ENCODE results near the gene HIPK2. TPM values are rescaled to one million over a fixed set of nuclear protein-coding genes. Genes with fewer than 3 reads are reported as not detected.

The HIPK2 gene
- 61.5 and 67.3 TPM in 2 replicates for total RNA-seq
- long read RNA-seq, partial matches to known transcripts: 3 of 30 reads
- long read RNA-seq, other reads (novel, unspliced or antisense): 27 of 30 reads

GRCh38 chr7:139777948-139778841 lies at the start of gene HIPK2:
TSS of gene HIPK2 (minus strand) at chr7:139777998. CDS start at chr7:139777623, 375 bp downstream.
- Mint-ChIP-seq H3K9me3 (no peaks in the 10 kb centered on the region), H3K36me3 (ENCODE audit: low read depth) (no peaks in the 10 kb centered on the region), H3K27ac (ENCODE audit: unreplicated experiment) (peak within 1 kb of the TSS; percentile 90), H3K4me3 (peak within 1 kb of the TSS; percentile 95), H3K27me3 (ENCODE audit: low read depth) (peaks cover 6% of the 10 kb centered on the region), H3K4me1 (peaks cover 41% of the 10 kb centered on the region)
- no peak for TF ChIP-seq CTCF (conservative IDR thresholded peaks at IDR 0.05)
- DNase-seq (ENCODE audit: low read depth, low spot score): peak; percentile 69

GRCh38 chr7:139827042-139827441 lies 49.2 kb upstream of the HIPK2 start:
- H3K9me3 Mint-ChIP-seq: no peaks in the 10 kb centered on the region
- no peak overlapping the region for H3K4me3 Mint-ChIP-seq

GRCh38 chr7:139825666-139826290 lies 48.0 kb upstream of the HIPK2 start:
- Mint-ChIP-seq H3K27ac (ENCODE audit: unreplicated experiment) (no peak overlapping the region), H3K4me1 (peaks cover 15% of the 10 kb centered on the region), H3K9me3 (no peaks in the 10 kb centered on the region), H3K4me3 (no peak overlapping the region), H3K27me3 (ENCODE audit: low read depth) (peaks cover 13% of the 10 kb centered on the region), H3K36me3 (ENCODE audit: low read depth) (no peaks in the 10 kb centered on the region)
- TF ChIP-seq CTCF (conservative IDR thresholded peaks at IDR 0.05): no peak
- DNase-seq (ENCODE audit: low read depth, low spot score): no peak

More at GRCh38 chr7:139827042-139827441, 49.2 kb upstream of the HIPK2 start:
- H3K27me3 Mint-ChIP-seq (ENCODE audit: low read depth): peaks cover 13% of the 10 kb centered on the region
- no peak for DNase-seq (ENCODE audit: low read depth, low spot score)
- H3K36me3 Mint-ChIP-seq (ENCODE audit: low read depth): no peaks in the 10 kb centered on the region
- no peak overlapping the region for H3K27ac Mint-ChIP-seq (ENCODE audit: unreplicated experiment)
- peaks cover 18% of the 10 kb centered on the region for H3K4me1 Mint-ChIP-seq
- no peak for TF ChIP-seq CTCF (conservative IDR thresholded peaks at IDR 0.05)

GRCh38 chr7:139823959-139824521 lies 46.2 kb upstream of the HIPK2 start:
- Mint-ChIP-seq H3K36me3 (ENCODE audit: low read depth) (no peaks in the 10 kb centered on the region), H3K9me3 (no peaks in the 10 kb centered on the region), H3K27ac (ENCODE audit: unreplicated experiment) (no peak overlapping the region), H3K27me3 (ENCODE audit: low read depth) (peaks cover 13% of the 10 kb centered on the region), H3K4me3 (no peak overlapping the region), H3K4me1 (peaks cover 2% of the 10 kb centered on the region)
- TF ChIP-seq CTCF (conservative IDR thresholded peaks at IDR 0.05): no peak
- DNase-seq (ENCODE audit: low read depth, low spot score): no peak

GRCh38 chr7:139822855-139823254 lies 45.1 kb upstream of the HIPK2 start:
- Mint-ChIP-seq H3K27ac (ENCODE audit: unreplicated experiment) (no peak overlapping the region), H3K27me3 (ENCODE audit: low read depth) (peaks cover 13% of the 10 kb centered on the region), H3K36me3 (ENCODE audit: low read depth) (no peaks in the 10 kb centered on the region), H3K4me1 (no peaks in the 10 kb centered on the region), H3K4me3 (no peak overlapping the region), H3K9me3 (no peaks in the 10 kb centered on the region)
- no peak for DNase-seq (ENCODE audit: low read depth, low spot score)
- TF ChIP-seq CTCF (conservative IDR thresholded peaks at IDR 0.05): no peak
